ENCODE results near the gene SPEF1.

Gene SPEF1

GRCh38 chr20:3815703-3816315 is 34.6 kb upstream of the SPEF1 start:
- TF ChIP-seq RAD21 (IDR thresholded peaks at IDR 0.05; ENCODE audit: low read depth): no peak
- no peak for TF ChIP-seq TEAD4 (IDR thresholded peaks at IDR 0.05)
- TF ChIP-seq, protein P1, sequence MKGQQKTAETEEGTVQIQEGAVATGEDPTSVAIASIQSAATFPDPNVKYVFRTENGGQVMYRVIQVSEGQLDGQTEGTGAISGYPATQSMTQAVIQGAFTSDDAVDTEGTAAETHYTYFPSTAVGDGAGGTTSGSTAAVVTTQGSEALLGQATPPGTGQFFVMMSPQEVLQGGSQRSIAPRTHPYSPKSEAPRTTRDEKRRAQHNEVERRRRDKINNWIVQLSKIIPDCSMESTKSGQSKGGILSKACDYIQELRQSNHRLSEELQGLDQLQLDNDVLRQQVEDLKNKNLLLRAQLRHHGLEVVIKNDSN (IDR thresholded peaks at IDR 0.05): no peak
- no peak for TF ChIP-seq TCF12 (IDR thresholded peaks at IDR 0.05; ENCODE audit: low read depth)
- TF ChIP-seq ZBTB7A (IDR thresholded peaks at IDR 0.05; ENCODE audit: low read depth): no peak
- TF ChIP-seq TAF1 (IDR thresholded peaks at IDR 0.05; ENCODE audit: low read depth): no peak
- TF ChIP-seq FOXM1 (IDR thresholded peaks at IDR 0.05; ENCODE audit: borderline replicate concordance, low read depth): no peak
- no peak for TF ChIP-seq EGR1 (IDR thresholded peaks at IDR 0.05)
- no peak for TF ChIP-seq CEBPB (IDR thresholded peaks at IDR 0.05)
- TF ChIP-seq, protein P2, sequence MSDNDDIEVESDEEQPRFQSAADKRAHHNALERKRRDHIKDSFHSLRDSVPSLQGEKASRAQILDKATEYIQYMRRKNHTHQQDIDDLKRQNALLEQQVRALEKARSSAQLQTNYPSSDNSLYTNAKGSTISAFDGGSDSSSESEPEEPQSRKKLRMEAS (IDR thresholded peaks at IDR 0.05): no peak
- TF ChIP-seq YY1 (IDR thresholded peaks at IDR 0.05; ENCODE audit: low read depth): no peak
- TF ChIP-seq REST (IDR thresholded peaks at IDR 0.05; ENCODE audit: low read depth): no peak
- no peak for TF ChIP-seq NFIC (IDR thresholded peaks at IDR 0.05)
- TF ChIP-seq EP300 (IDR thresholded peaks at IDR 0.05; ENCODE audit: borderline replicate concordance): no peak
- no peak for TF ChIP-seq CREB1 (IDR thresholded peaks at IDR 0.05; ENCODE audit: low read depth)

DNA sequence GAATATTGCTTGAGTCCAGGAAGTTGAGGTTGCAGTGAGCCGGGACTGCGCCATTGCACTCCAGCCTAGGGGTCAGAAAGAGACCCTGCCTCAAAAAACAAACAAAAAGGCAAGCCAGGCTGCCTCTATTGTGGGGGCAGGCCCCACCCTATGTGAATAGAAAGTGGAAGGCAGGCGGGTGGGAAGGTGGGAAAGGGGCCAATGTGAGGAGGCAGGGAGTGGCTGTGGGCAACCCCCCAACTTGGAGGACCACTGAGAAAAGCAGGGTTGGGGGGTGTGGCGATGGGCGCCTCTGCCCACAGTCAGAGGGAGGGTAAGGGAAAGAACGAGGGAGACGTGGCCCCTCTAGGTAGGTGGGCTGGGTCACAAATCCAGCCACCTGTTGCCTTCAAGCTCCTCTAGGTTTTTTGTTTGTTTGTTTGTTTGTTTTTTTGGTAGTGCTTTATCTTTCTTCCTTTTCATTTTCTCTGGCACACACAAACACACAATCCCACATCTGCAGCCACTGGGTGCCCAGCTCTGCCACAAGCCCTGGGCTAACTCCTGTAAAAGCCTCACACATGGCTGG is 33.8 kb upstream of the SPEF1 start:
- TF ChIP-seq REST (IDR thresholded peaks at IDR 0.05; ENCODE audit: low read depth) (no peak), TEAD4 (IDR thresholded peaks at IDR 0.05) (no peak), FOXM1 (IDR thresholded peaks at IDR 0.05; ENCODE audit: borderline replicate concordance, low read depth) (no peak), RAD21 (IDR thresholded peaks at IDR 0.05; ENCODE audit: low read depth) (no peak), CREB1 (IDR thresholded peaks at IDR 0.05; ENCODE audit: low read depth) (no peak), NFIC (IDR thresholded peaks at IDR 0.05) (no peak), TAF1 (IDR thresholded peaks at IDR 0.05; ENCODE audit: low read depth) (no peak), EGR1 (IDR thresholded peaks at IDR 0.05) (no peak), CEBPB (IDR thresholded peaks at IDR 0.05) (no peak), EP300 (IDR thresholded peaks at IDR 0.05; ENCODE audit: borderline replicate concordance) (no peak), ZBTB7A (IDR thresholded peaks at IDR 0.05; ENCODE audit: low read depth) (no peak), TCF12 (IDR thresholded peaks at IDR 0.05; ENCODE audit: low read depth) (no peak)
- TF ChIP-seq, protein P2 (IDR thresholded peaks at IDR 0.05): no peak

DNA sequence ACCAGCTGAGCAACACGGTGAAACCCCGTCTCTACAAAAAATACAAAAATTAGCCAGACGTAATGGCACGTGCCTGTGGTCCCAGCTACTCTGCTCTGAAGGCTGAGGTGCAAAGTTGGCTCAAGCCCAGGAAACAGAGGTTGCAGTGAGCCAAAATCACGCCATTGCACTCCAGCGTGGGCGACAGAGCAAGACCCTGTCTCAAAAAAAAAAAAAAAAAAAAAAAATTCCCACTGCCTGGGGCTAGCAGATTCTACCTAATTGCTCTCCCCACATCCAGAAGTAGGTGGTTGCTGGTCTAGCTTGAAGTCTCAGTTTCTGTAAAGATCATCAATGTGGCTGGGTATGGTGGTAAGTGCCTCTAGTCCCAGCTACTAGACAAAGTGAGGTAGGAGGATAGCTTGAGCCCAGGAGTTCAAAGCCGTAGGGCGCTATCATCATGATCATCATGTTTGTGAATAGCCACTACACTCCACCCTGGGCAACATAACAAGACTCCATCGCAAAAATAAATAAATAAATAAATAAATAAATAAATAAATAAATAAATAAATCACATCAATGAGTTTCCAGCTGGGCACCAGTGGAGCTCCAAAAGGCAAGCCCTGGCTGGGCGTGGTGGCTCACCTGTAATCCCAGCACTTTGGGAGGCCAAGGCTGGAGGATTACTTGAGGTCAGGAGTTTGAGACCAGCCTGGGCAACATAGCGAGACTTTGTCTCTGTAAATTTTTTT is 32.8 kb upstream of the SPEF1 start:
- TF ChIP-seq, protein P2 (IDR thresholded peaks at IDR 0.05): no peak
- TF ChIP-seq EGR1 (IDR thresholded peaks at IDR 0.05) (no peak), CEBPB (IDR thresholded peaks at IDR 0.05) (no peak), YY1 (IDR thresholded peaks at IDR 0.05; ENCODE audit: low read depth) (no peak), TAF1 (IDR thresholded peaks at IDR 0.05; ENCODE audit: low read depth) (no peak), TEAD4 (IDR thresholded peaks at IDR 0.05) (no peak), NFIC (IDR thresholded peaks at IDR 0.05) (no peak), TCF12 (IDR thresholded peaks at IDR 0.05; ENCODE audit: low read depth) (no peak), RAD21 (IDR thresholded peaks at IDR 0.05; ENCODE audit: low read depth) (no peak)
- TF ChIP-seq, protein P1 (IDR thresholded peaks at IDR 0.05): no peak

- TF ChIP-seq NFIC (IDR thresholded peaks at IDR 0.05): no peak
- TF ChIP-seq, protein P1 (IDR thresholded peaks at IDR 0.05): no peak
- TF ChIP-seq TEAD4 (IDR thresholded peaks at IDR 0.05): no peak
- no peak for TF ChIP-seq FOXM1 (IDR thresholded peaks at IDR 0.05; ENCODE audit: borderline replicate concordance, low read depth)
- TF ChIP-seq, protein P2 (IDR thresholded peaks at IDR 0.05): no peak
- TF ChIP-seq YY1 (IDR thresholded peaks at IDR 0.05; ENCODE audit: low read depth): no peak
- TF ChIP-seq ZBTB7A (IDR thresholded peaks at IDR 0.05; ENCODE audit: low read depth): no peak
Measured at GRCh38 chr20:3812975-3813847, 32.0 kb upstream of the SPEF1 start.

Data from Ishikawa (cell line).